ENCODE data around the gene MRPS2. TPM values are rescaled to one million over a fixed set of nuclear protein-coding genes. Genes with fewer than 3 reads are reported as not detected.
A peak's percentile ranks its signal among the peaks of the same experiment; 100 is the strongest.

MRPS2 gene
- total RNA-seq, 1 experiment from 2014 or later: 81.0 TPM

GRCh38 chr9:135525241-135526088, 25.0 kb downstream of the MRPS2 start:
- Histone ChIP-seq H2BK5ac (ENCODE audit: insufficient read length, low read length) (no peak overlapping the region), H4K91ac (ENCODE audit: insufficient read length, low read depth, low read length) (no peak overlapping the region), H3K4ac (ENCODE audit: low read depth, low read length) (no peak overlapping the region), H3K14ac (ENCODE audit: insufficient read depth, low read length) (no peak overlapping the region), H3K79me1 (ENCODE audit: insufficient read depth, low read depth, low read length, poor library complexity, severe bottlenecking) (no peaks in the 10 kb centered on the region), H4K8ac (replicated peaks; ENCODE audit: insufficient read length, low read depth, low read length) (no peak overlapping the region), H3K79me2 (ENCODE audit: insufficient read depth, low read length) (no peaks in the 10 kb centered on the region), H2AK5ac (ENCODE audit: insufficient read length, low read length) (no peak overlapping the region), H2BK15ac (ENCODE audit: low read depth, low read length) (no peak overlapping the region), H3K56ac (ENCODE audit: insufficient read length, low read depth, low read length) (no peak overlapping the region), H4K20me1 (ENCODE audit: control insufficient read depth, insufficient read depth, insufficient read length) (no peaks in the 10 kb centered on the region), H3K23me2 (ENCODE audit: insufficient read length, low read depth, low read length, poor library complexity, severe bottlenecking) (no peaks in the 10 kb centered on the region), H3K4me1 (ENCODE audit: insufficient read depth, low read length) (no peaks in the 10 kb centered on the region; the same call in 1 of the 2 replicates), H3K23ac (ENCODE audit: insufficient read length, low read depth, low read length) (no peak overlapping the region), H3K9ac (ENCODE audit: extremely low read depth, insufficient read length, low read length) (no peak overlapping the region), H3K27me3 (ENCODE audit: insufficient read depth, low read length) (no peaks in the 10 kb centered on the region), H3K4me2 (ENCODE audit: insufficient read depth, insufficient read length, low read length) (no peak overlapping the region), H2BK20ac (ENCODE audit: low read depth, low read length, poor library complexity, severe bottlenecking) (no peak overlapping the region), H3T11ph (ENCODE audit: low read length) (no peak overlapping the region), H3K9me3 (ENCODE audit: control insufficient read depth, low read depth, low read length) (no peaks in the 10 kb centered on the region), H2AFZ (ENCODE audit: low read length) (no peak overlapping the region), H3K27ac (ENCODE audit: insufficient read length, low read depth, low read length) (no peak overlapping the region), H4K5ac (ENCODE audit: insufficient read length, low read depth, low read length) (no peak overlapping the region), H3K18ac (ENCODE audit: insufficient read length, low read depth, low read length) (no peak overlapping the region), H2BK120ac (ENCODE audit: low read depth, low read length, poor library complexity, severe bottlenecking) (no peak overlapping the region), H2BK12ac (ENCODE audit: insufficient read length, low read depth, low read length) (no peak overlapping the region)
- Mint-ChIP-seq H3K4me3 (no peak overlapping the region), H3K27me3 (ENCODE audit: low read depth) (peaks cover 3% of the 10 kb centered on the region; the same call in 1 of the 2 replicates), H3K36me3 (ENCODE audit: insufficient read depth in 1 of 3, low read depth in 3 of 3) (no peaks in the 10 kb centered on the region), H3K4me1 (peaks cover 4 to 11% of the 10 kb centered on the region in 2 experiments), H3K9me3 (no peaks in the 10 kb centered on the region), H3K27ac (no peak overlapping the region)
- no CpG with 5 or more reads among the region's 31 CpGs for WGBS (ENCODE audit: extremely low coverage, insufficient read length, low lambda C conversion rate)
- TF ChIP-seq CTCF (conservative IDR thresholded peaks at IDR 0.05): no peak
- peak; percentile 22 for DNase-seq

Measured in H9 (cell line).